Activated naive CD4-positive, alpha-beta T cell treated with anti-CD3 and anti-CD28 coated beads for 36 hours (primary cell): ENCODE results near the gene DEPDC1. TPM values are rescaled to one million over a fixed set of nuclear protein-coding genes. Genes with fewer than 3 reads are reported as not detected.

Experiments used
- CTCF ChIA-PET: fragments of 350-600 bp; sonication (Branson Sonifier 250); formaldehyde crosslinking; loops from one replicate; lab custom pipeline; 2021; ENCODE audit warnings: antibody characterized with exemption; lab: Charles Lee
- DNase-seq: peaks from one replicate; pipeline ENCODE4 v3.0.0-alpha.2; 2020
- H3K27ac Mint-ChIP-seq: one replicate; pipeline ENCODE4 v1.8.0; 2021; ENCODE audit warnings: mild to moderate bottlenecking, mixed read lengths
- H3K27me3 Mint-ChIP-seq: one replicate; pipeline ENCODE4 v1.8.0; 2021; ENCODE audit warnings: low read depth, mixed read lengths
- H3K36me3 Mint-ChIP-seq: one replicate; pipeline ENCODE4 v1.8.0; 2021; ENCODE audit warnings: low read depth, mixed read lengths
- H3K4me1 Mint-ChIP-seq: one replicate; pipeline ENCODE4 v1.8.0; 2021; ENCODE audit warnings: low read depth, mixed read lengths
- H3K4me3 Mint-ChIP-seq: one replicate; pipeline ENCODE4 v1.8.0; 2021; ENCODE audit warnings: mild to moderate bottlenecking, moderate library complexity, mixed read lengths
- H3K9me3 Mint-ChIP-seq: one replicate; pipeline ENCODE4 v1.8.0; 2021; ENCODE audit warnings: mixed read lengths
- intact Hi-C: fragments of 100-400 bp; cut with micrococcal nuclease; formaldehyde crosslinking; loops from one replicate; pipeline ENCODE4 v1.15.1; 2023
- total RNA-seq, 2 experiments: library from RNA; stranded (reverse); gene quantifications; one replicate each; pipeline ENCODE4 v1.2.3, GENCODE V29; 2021

DEPDC1 gene
- total RNA-seq = 10 to 100 TPM; 18.3 to 20.7 TPM

GRCh38 chr1:68496680-68497357, at the start of gene DEPDC1:
Gene DEPDC1 (minus strand): TSS chr1:68497082. CDS start chr1:68496999, 83 bp downstream.
- Mint-ChIP-seq H3K36me3 (peaks cover 2% of the 10 kb centered on the region), H3K27ac (peak within 1 kb of the TSS; percentile 50), H3K27me3 (peaks cover 30% of the 10 kb centered on the region), H3K4me3 (peak within 1 kb of the TSS; percentile 78), H3K9me3 (peaks cover 2% of the 10 kb centered on the region), H3K4me1 (peaks cover 12% of the 10 kb centered on the region)
- CTCF ChIA-PET = no interaction called here
- DNase-seq = peak; percentile 75
- intact Hi-C loops = no loop called here

- DNase-seq = no peak
- Mint-ChIP-seq H3K27me3 (no peaks in the 10 kb centered on the region), H3K9me3 (no peaks in the 10 kb centered on the region), H3K27ac (no peak overlapping the region), H3K4me3 (no peak overlapping the region), H3K4me1 (no peaks in the 10 kb centered on the region), H3K36me3 (no peaks in the 10 kb centered on the region)
- CTCF ChIA-PET = no interaction called here
- intact Hi-C loops = no loop called here
Measured at GRCh38 chr1:68544651-68545050, 47.8 kb upstream of the DEPDC1 start.

GRCh38 chr1:68542586-68542985, 45.7 kb upstream of the DEPDC1 start:
- Mint-ChIP-seq H3K27me3 (no peaks in the 10 kb centered on the region), H3K9me3 (no peaks in the 10 kb centered on the region), H3K4me3 (no peak overlapping the region), H3K36me3 (no peaks in the 10 kb centered on the region), H3K27ac (no peak overlapping the region), H3K4me1 (no peaks in the 10 kb centered on the region)
- intact Hi-C loops = no loop called here
- no peak for DNase-seq
- CTCF ChIA-PET = no interaction called here

- Mint-ChIP-seq H3K27ac (no peak overlapping the region), H3K9me3 (no peaks in the 10 kb centered on the region), H3K4me3 (no peak overlapping the region), H3K4me1 (no peaks in the 10 kb centered on the region), H3K36me3 (no peaks in the 10 kb centered on the region), H3K27me3 (no peaks in the 10 kb centered on the region)
- DNase-seq = no peak
- CTCF ChIA-PET = no interaction called here
- intact Hi-C loops = no loop called here
Measured at GRCh38 chr1:68538941-68539340, 42.1 kb upstream of the DEPDC1 start.

GRCh38 chr1:68528243-68528642, 31.4 kb upstream of the DEPDC1 start:
- intact Hi-C loops = no loop called here
- H3K4me1 Mint-ChIP-seq = no peaks in the 10 kb centered on the region
- no peaks in the 10 kb centered on the region for H3K36me3 Mint-ChIP-seq
- H3K27ac Mint-ChIP-seq = no peak overlapping the region
- H3K4me3 Mint-ChIP-seq = no peak overlapping the region
- DNase-seq = no peak
- CTCF ChIA-PET = no interaction called here
- peaks cover 7% of the 10 kb centered on the region for H3K9me3 Mint-ChIP-seq
- no peaks in the 10 kb centered on the region for H3K27me3 Mint-ChIP-seq

- intact Hi-C loops = no loop called here
- Mint-ChIP-seq H3K36me3 (no peaks in the 10 kb centered on the region), H3K27ac (no peak overlapping the region), H3K9me3 (no peaks in the 10 kb centered on the region), H3K4me1 (no peaks in the 10 kb centered on the region), H3K4me3 (no peak overlapping the region), H3K27me3 (no peaks in the 10 kb centered on the region)
- DNase-seq = no peak
- CTCF ChIA-PET = no interaction called here
Measured at GRCh38 chr1:68525781-68526180, 28.9 kb upstream of the DEPDC1 start.

- H3K27ac Mint-ChIP-seq = no peak overlapping the region
- H3K4me1 Mint-ChIP-seq = no peaks in the 10 kb centered on the region
- DNase-seq = no peak
- H3K36me3 Mint-ChIP-seq = no peaks in the 10 kb centered on the region
- no peaks in the 10 kb centered on the region for H3K9me3 Mint-ChIP-seq
- no peak overlapping the region for H3K4me3 Mint-ChIP-seq
- peaks cover 2% of the 10 kb centered on the region for H3K27me3 Mint-ChIP-seq
- intact Hi-C loops = no loop called here
- CTCF ChIA-PET = no interaction called here
Measured at GRCh38 chr1:68521286-68521685, 24.4 kb upstream of the DEPDC1 start.

- H3K4me1 Mint-ChIP-seq = no peaks in the 10 kb centered on the region
Measured at GRCh38 chr1:68516066-68516465, 19.2 kb upstream of the DEPDC1 start.

GRCh38 chr1:68511254-68511653, 14.4 kb upstream of the DEPDC1 start:
- Mint-ChIP-seq H3K27ac (no peak overlapping the region), H3K4me3 (no peak overlapping the region), H3K36me3 (no peaks in the 10 kb centered on the region), H3K9me3 (no peaks in the 10 kb centered on the region), H3K27me3 (peaks cover 2% of the 10 kb centered on the region), H3K4me1 (no peaks in the 10 kb centered on the region)
- intact Hi-C loops = no loop called here
- DNase-seq = no peak
- CTCF ChIA-PET = no interaction called here

More at GRCh38 chr1:68516066-68516465, 19.2 kb upstream of the DEPDC1 start:
- no peaks in the 10 kb centered on the region for H3K36me3 Mint-ChIP-seq
- H3K27me3 Mint-ChIP-seq = peaks cover 2% of the 10 kb centered on the region
- H3K27ac Mint-ChIP-seq = no peak overlapping the region
- no peak overlapping the region for H3K4me3 Mint-ChIP-seq
- H3K9me3 Mint-ChIP-seq = no peaks in the 10 kb centered on the region
- no peak for DNase-seq
- CTCF ChIA-PET = no interaction called here
- intact Hi-C loops = no loop called here

GRCh38 chr1:68506386-68506785, 9.5 kb upstream of the DEPDC1 start:
- CTCF ChIA-PET = no interaction called here
- no peaks in the 10 kb centered on the region for H3K4me1 Mint-ChIP-seq
- no peak overlapping the region for H3K4me3 Mint-ChIP-seq
- H3K27me3 Mint-ChIP-seq = peaks cover 2% of the 10 kb centered on the region
- no peaks in the 10 kb centered on the region for H3K36me3 Mint-ChIP-seq
- peaks cover 7% of the 10 kb centered on the region for H3K9me3 Mint-ChIP-seq
- intact Hi-C loops = no loop called here
- no peak overlapping the region for H3K27ac Mint-ChIP-seq
- DNase-seq = no peak

GRCh38 chr1:68503085-68503484, 6.2 kb upstream of the DEPDC1 start:
- Mint-ChIP-seq H3K4me3 (no peak overlapping the region), H3K4me1 (no peaks in the 10 kb centered on the region), H3K9me3 (peaks cover 7% of the 10 kb centered on the region), H3K36me3 (no peaks in the 10 kb centered on the region), H3K27me3 (peaks cover 8% of the 10 kb centered on the region), H3K27ac (no peak overlapping the region)
- intact Hi-C loops = no loop called here
- DNase-seq = no peak
- CTCF ChIA-PET = no interaction called here

GRCh38 chr1:68497358-68497698, 446 bp upstream of the DEPDC1 start:
- Mint-ChIP-seq H3K36me3 (peaks cover 2% of the 10 kb centered on the region), H3K4me3 (peak overlapping the region; percentile 78), H3K27me3 (peaks cover 30% of the 10 kb centered on the region), H3K4me1 (peaks cover 12% of the 10 kb centered on the region), H3K27ac (peak overlapping the region; percentile 50), H3K9me3 (peaks cover 4% of the 10 kb centered on the region)
- DNase-seq = no peak
- intact Hi-C loops = no loop called here
- CTCF ChIA-PET = no interaction called here

- Mint-ChIP-seq H3K9me3 (no peaks in the 10 kb centered on the region), H3K4me3 (peak overlapping the region; percentile 78), H3K27ac (no peak overlapping the region), H3K36me3 (peaks cover 2% of the 10 kb centered on the region), H3K4me1 (peaks cover 12% of the 10 kb centered on the region), H3K27me3 (peaks cover 30% of the 10 kb centered on the region)
- CTCF ChIA-PET = no interaction called here
- intact Hi-C loops = no loop called here
- no peak for DNase-seq
Measured at GRCh38 chr1:68495968-68496679, 758 bp downstream of the DEPDC1 start.
